MM.1S (cell line): ENCODE results near the gene CCDC91.

Source experiments
- CTCF ChIP-seq: fragments of 300-600 bp; sonication (generic); IDR thresholded peaks from 2 replicates; pipeline ENCODE4 v1.5.1; 2016; ENCODE audit warnings: antibody characterized with exemption, low read length, mixed read lengths
- EZH2 ChIP-seq: fragments of 300-600 bp; sonication (generic); optimal IDR thresholded peaks from 2 replicates; pipeline ENCODE3; 2017; ENCODE audit warnings: low read depth, mild to moderate bottlenecking, antibody characterized with exemption, low read length, mixed read lengths
- EZH2phosphoT487 ChIP-seq: fragments of 300-600 bp; sonication (generic); IDR thresholded peaks from 2 replicates; pipeline ENCODE4 v1.6.1; 2018; ENCODE audit warnings: antibody characterized with exemption, low read length

- TF ChIP-seq CTCF (no peak), EZH2 (no peak), EZH2phosphoT487 (no peak)
These were observed 349.6 kb downstream of the CCDC91 start for GRCh38 chr12:28539691-28540323.
